ENCODE data around the gene C5. TPM values are rescaled to one million over a fixed set of nuclear protein-coding genes. Genes with fewer than 3 reads are reported as not detected.

The C5 gene
- total RNA-seq, 1 donor from 2014 or later, result 0.63 TPM

- H3K36me3 ChIP-seq (ENCODE audit: control insufficient read depth, insufficient read depth, low read length), result no peaks in the 10 kb centered on the region
- no peak for TF ChIP-seq CTCF (IDR thresholded peaks at IDR 0.05; ENCODE audit: insufficient read depth, low read length, poor library complexity, severe bottlenecking)
- no peaks in the 10 kb centered on the region for H3K27me3 ChIP-seq (ENCODE audit: control insufficient read depth, insufficient read depth, low read length)
- no peak for DNase-seq (ENCODE audit: low read depth)
- no peak overlapping the region for H3K4me3 ChIP-seq (ENCODE audit: low read depth, low read length)
Measured at GRCh38 chr9:120920806-120921178, 129.3 kb downstream of the C5 start.

DNA sequence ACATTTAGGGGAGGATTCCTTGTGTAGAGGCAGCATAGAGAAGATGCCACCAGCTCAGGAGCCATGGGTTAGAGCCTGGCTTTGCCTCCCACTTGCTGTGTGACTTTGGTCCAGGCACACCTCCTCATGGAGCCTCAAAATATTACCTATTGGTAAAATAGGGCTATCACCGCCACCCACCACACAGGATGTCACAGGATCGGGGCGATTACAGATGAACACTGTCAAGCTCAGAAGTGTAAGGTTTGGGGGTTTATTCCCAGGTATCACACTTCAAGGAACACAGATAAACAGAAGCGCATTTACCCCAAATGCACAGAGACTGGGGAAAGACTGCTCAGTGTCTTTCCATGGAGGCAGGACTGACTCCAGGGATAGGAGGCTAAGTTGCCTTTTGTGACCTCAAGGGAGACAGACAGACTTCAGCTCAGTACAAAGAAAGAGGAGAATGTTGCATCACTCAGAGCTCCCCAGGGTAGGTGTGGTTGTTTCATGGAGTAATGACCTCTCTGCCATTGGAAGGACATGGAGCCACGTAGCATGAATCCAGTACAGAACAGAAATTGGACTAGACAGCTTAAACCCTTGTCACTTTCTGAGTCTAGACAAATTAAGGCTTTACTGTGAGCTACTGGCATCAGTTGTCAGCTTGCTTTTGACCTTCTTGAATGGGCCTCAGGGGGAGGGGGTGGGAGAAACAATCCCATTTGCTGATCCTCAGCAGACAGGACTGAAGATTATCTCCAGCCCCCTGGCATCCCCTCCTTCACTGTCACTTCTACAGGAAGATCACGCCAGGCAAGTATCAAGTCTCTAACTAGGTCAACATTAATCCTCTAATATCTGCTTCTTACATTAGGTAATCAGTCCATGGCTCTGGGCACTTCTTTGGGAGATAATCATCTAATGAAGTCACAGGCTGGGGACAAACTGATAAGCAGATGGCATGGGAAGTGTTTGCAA, 130.0 kb downstream of the C5 start:
- no peak for DNase-seq (ENCODE audit: low read depth)
- Histone ChIP-seq H3K4me3 (ENCODE audit: low read depth, low read length) (no peak overlapping the region), H3K36me3 (ENCODE audit: control insufficient read depth, insufficient read depth, low read length) (no peaks in the 10 kb centered on the region), H3K27me3 (ENCODE audit: control insufficient read depth, insufficient read depth, low read length) (no peaks in the 10 kb centered on the region)
- TF ChIP-seq CTCF (IDR thresholded peaks at IDR 0.05; ENCODE audit: insufficient read depth, low read length, poor library complexity, severe bottlenecking), result no peak

DNA sequence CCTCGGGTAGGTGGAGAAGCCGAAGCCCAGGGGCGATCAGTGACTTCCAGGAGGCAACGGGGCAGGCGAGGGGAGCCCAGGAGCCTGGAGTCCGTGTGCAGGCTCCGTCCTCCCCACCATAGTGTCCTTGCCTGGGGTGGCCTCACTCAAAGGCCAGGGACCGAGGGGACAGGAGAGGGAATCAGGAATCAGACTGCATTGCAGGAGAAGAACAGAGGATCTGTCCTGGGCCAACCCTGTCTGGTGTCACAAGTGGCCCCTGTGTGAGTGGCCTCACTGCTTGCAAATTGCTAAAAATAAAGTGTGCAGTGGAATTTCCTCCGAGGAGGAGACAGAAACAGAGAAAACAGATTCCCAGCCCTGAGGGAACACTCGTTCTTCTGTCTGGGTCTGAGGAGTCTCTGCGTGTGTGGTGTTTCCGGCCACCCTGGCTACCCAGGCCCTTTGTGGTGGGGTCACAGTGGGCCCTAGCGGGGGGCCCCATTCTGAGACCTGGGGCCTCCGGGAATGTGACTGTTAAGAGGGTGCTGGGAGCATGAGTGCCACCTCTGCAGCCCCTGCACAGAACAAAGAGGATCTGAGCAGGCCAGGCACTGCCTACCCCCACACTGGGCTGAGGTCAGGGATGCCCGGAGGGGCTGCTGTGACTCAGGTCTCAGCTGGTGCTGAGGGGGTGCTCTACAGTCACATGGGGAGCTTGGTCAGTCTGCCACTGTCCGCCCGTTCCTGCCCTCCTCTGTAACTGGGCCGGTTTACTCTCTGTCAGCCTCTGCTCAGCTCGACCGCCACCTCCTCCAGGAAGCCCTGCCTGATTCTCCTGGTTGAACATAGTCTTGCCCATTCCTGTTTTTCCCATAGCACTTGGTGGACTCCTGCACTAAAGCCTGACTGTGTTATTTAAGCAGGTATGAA, 130.9 kb downstream of the C5 start:
- Histone ChIP-seq H3K36me3 (ENCODE audit: control insufficient read depth, insufficient read depth, low read length) (no peaks in the 10 kb centered on the region), H3K27me3 (ENCODE audit: control insufficient read depth, insufficient read depth, low read length) (no peaks in the 10 kb centered on the region), H3K4me3 (ENCODE audit: low read depth, low read length) (no peak overlapping the region)
- no peak for DNase-seq (ENCODE audit: low read depth)
- no peak for TF ChIP-seq CTCF (IDR thresholded peaks at IDR 0.05; ENCODE audit: insufficient read depth, low read length, poor library complexity, severe bottlenecking)

DNA sequence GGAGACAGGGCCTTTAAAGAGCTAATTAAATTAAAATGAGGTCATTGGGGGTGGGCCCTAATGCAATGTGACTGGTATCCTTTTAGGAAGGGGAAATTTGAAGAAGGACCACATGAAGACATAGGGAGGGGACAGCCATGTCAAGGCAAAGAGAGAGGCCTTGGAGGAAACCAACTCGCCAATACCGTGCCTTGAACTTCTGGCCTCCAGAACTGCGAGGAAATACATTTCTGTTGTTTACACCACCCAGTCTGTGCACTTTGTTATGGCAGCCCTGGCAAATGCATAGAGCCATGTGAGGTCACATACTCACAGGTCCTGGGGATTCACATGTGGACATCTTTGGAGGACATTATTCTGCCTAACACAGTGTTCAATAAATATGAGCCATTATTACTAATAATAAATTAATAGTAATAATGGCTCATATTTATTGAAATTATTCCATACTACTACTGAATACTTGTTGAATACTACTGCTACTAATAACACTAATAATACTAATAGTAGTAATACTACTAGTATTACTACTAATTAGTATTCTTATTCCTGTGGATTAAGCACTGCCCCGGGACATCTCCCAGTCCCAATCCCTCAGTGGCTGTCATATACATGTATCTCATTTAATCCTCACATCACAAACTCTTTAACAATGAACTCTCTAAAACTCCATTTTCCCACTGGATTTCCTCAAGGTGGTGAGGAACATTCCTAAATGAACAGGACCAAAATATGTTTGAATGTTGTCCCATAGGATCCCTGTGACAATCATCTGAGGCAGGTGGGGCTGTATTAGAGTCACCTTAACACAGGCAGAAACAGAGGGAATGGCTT, 131.9 kb downstream of the C5 start:
- Histone ChIP-seq H3K27me3 (ENCODE audit: control insufficient read depth, insufficient read depth, low read length) (no peaks in the 10 kb centered on the region), H3K36me3 (ENCODE audit: control insufficient read depth, insufficient read depth, low read length) (no peaks in the 10 kb centered on the region), H3K4me3 (ENCODE audit: low read depth, low read length) (no peak overlapping the region)
- TF ChIP-seq CTCF (IDR thresholded peaks at IDR 0.05; ENCODE audit: insufficient read depth, low read length, poor library complexity, severe bottlenecking), result no peak
- no peak for DNase-seq (ENCODE audit: low read depth)

GRCh38 chr9:120916991-120917880, 132.8 kb downstream of the C5 start:
- H3K27me3 ChIP-seq (ENCODE audit: control insufficient read depth, insufficient read depth, low read length), result no peaks in the 10 kb centered on the region

More at GRCh38 chr9:120916991-120917880, 132.8 kb downstream of the C5 start:
- DNase-seq (ENCODE audit: low read depth), result no peak
- Histone ChIP-seq H3K36me3 (ENCODE audit: control insufficient read depth, insufficient read depth, low read length) (no peaks in the 10 kb centered on the region), H3K4me3 (ENCODE audit: low read depth, low read length) (no peak overlapping the region)
- no peak for TF ChIP-seq CTCF (IDR thresholded peaks at IDR 0.05; ENCODE audit: insufficient read depth, low read length, poor library complexity, severe bottlenecking)
